Right lobe of liver (tissue), 6 donors: Measurements from ENCODE around the gene CTIF. TPM values are rescaled to one million over a fixed set of nuclear protein-coding genes. Genes with fewer than 3 reads are reported as not detected.
"Not testable (repeated sequence)": the region's sequence is repeated elsewhere in the genome, so short reads cannot be mapped to it uniquely, and the experiment has no call there.

ENCODE experiments used
- ATAC-seq, 4 donors: fragments of 200-7000 bp; cut with Tn5 transposase; one replicate each; pipeline ENCODE4 v1.9.1; 2020; ENCODE audit warnings: mild to moderate bottlenecking in 4 of 4, moderate library complexity in 4 of 4
- DNase-seq, 3 donors: peaks; one replicate each; pipeline ENCODE4 v3.0.0-alpha.2; 2020
- H3K27ac ChIP-seq, 3 donors: fragments of 200-600 bp; one replicate each; pipeline ENCODE4 v1.8.0; 2022
- H3K27me3 ChIP-seq, 2 donors: fragments of 200-600 bp; one replicate each; pipeline ENCODE4 v1.8.0; 2022
- H3K36me3 ChIP-seq, 4 donors: fragments of 200-600 bp; sonication (generic) in 1 of 4; one replicate each; pipeline versions ENCODE4 v1.5.1 to v1.8.0; 2017 to 2022; ENCODE audit warnings: control low read depth in 1 of 4
- H3K4me1 ChIP-seq, 4 donors: fragments of 200-600 bp; sonication (generic) in 1 of 4; one replicate each; pipeline versions ENCODE4 v1.5.1 to v1.8.0; 2017 to 2022; ENCODE audit warnings: control low read depth in 1 of 4
- H3K4me3 ChIP-seq, 3 donors: fragments of 200-600 bp; one replicate each; pipeline ENCODE4 v1.8.0; 2022
- H3K9me3 ChIP-seq, 4 donors: fragments of 200-600 bp; sonication (generic) in 1 of 4; one replicate each; pipeline versions ENCODE4 v1.5.1 to v1.8.0; 2017 to 2022; ENCODE audit warnings: control low read depth in 1 of 4
- POLR2A ChIP-seq: fragments of 450-650 bp; IDR thresholded peaks from one replicate; pipeline ENCODE4 v1.6.1; 2017; ENCODE audit warnings: antibody characterized with exemption, mild to moderate bottlenecking
- WGBS: methylation state at CpG from one replicate; pipeline ENCODE4 v1.1.6; 2018; ENCODE audit warnings: low coverage, low lambda C conversion rate; ENCODE audit not compliant: insufficient coverage; ENCODE audit errors: missing lambda C conversion rate; 5-methylcytosine and 5-hydroxymethylcytosine counted together
- intact Hi-C, 2 donors: fragments of 100-400 bp; cut with DNase I; formaldehyde crosslinking; loops; one replicate each; pipeline versions ENCODE4 v1.11.2 to v1.14.1; 2022
- total RNA-seq, 6 experiments: library from RNA; depleted of rRNA in 2 of 6; stranded (reverse); fragments of >200 nt in 2 of 6; fragmentation: NEBNext Ultra II Directional in 3 of 6; extraction: Animal tissue kit (Norgen Biotek cat#: 25700) in 3 of 6; gene quantifications; one replicate each; pipeline versions ENCODE4 v1.1.0 to v1.2.4, GENCODE V29; 2016 to 2023
- TF ChIP-seq, protein P1 (sequence below), 4 donors: fragments of 200-600 bp in 3 of 4; fragments of 450-650 bp in 1 of 4; IDR thresholded peaks; one replicate each; pipeline versions ENCODE4 v1.5.1 to v1.8.0; 2016 to 2022; ENCODE audit warnings: antibody characterized with exemption in 4 of 4, mild to moderate bottlenecking in 2 of 4
- donor health status: DM: no; HTN: yes; CAD: no.
- donor health status: DM: no; HTN: no; CAD: no.
- donor health status: DM: no; HTN: no; CAD: no.
- donor health status: DM: no; HTN: yes; CAD: no.
- donor health status: DM: no; HTN: yes; CAD: no.

CTIF gene
- total RNA-seq, 6 experiments from 2014 or later = 29.0 to 60.6 (median 43.1) TPM

- ATAC-seq (peak; percentile 13 to 35 (median 26)), DNase-seq (peak in 1 of 3 donors; percentile 26)
- no peaks in the 10 kb centered on the region for H3K4me1 ChIP-seq
- H3K36me3 ChIP-seq = peaks cover 0 to 20% (median 0%) of the 10 kb centered on the region in 4 donors
- no peak overlapping the region for H3K4me3 ChIP-seq
- no peaks in the 10 kb centered on the region for H3K27me3 ChIP-seq
- intact Hi-C loops = no loop called here
- 61% methylated on average over 11 of the region's 15 CpGs for WGBS
- H3K27ac ChIP-seq = no peak overlapping the region
- no peaks in the 10 kb centered on the region for H3K9me3 ChIP-seq
- TF ChIP-seq POLR2A = no peak
- TF ChIP-seq, protein P1, sequence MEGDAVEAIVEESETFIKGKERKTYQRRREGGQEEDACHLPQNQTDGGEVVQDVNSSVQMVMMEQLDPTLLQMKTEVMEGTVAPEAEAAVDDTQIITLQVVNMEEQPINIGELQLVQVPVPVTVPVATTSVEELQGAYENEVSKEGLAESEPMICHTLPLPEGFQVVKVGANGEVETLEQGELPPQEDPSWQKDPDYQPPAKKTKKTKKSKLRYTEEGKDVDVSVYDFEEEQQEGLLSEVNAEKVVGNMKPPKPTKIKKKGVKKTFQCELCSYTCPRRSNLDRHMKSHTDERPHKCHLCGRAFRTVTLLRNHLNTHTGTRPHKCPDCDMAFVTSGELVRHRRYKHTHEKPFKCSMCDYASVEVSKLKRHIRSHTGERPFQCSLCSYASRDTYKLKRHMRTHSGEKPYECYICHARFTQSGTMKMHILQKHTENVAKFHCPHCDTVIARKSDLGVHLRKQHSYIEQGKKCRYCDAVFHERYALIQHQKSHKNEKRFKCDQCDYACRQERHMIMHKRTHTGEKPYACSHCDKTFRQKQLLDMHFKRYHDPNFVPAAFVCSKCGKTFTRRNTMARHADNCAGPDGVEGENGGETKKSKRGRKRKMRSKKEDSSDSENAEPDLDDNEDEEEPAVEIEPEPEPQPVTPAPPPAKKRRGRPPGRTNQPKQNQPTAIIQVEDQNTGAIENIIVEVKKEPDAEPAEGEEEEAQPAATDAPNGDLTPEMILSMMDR (IDR thresholded peaks at IDR 0.05) = peak; percentile 14 to 28 (median 26)
Observed at GRCh38 chr18:48711651-48712486, 173.0 kb downstream of the CTIF start.

DNA sequence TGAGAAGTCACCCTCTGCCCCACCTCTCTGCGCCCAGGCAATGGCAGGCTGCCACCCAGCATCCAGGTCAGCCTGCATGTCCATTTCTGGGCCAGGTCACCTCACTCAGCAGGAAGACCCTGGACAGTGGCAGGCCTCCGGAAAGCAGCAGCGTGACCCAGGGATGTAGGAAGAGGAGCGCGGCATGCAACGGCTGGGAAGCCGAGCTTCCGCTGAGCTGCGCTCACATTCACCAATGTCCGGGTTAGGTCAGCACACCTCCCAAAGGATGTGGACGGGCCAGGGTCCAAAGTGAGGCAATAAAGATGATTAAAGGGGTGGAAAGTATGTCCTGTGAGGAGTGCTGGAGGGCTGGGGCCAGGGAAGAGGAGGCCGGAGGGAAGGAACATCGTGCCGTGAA is 174.5 kb downstream of the CTIF start:
- intact Hi-C loops = no loop called here
- H3K9me3 ChIP-seq = no peaks in the 10 kb centered on the region
- no peaks in the 10 kb centered on the region for H3K4me1 ChIP-seq
- ATAC-seq = peak; percentile 46 to 65 (median 58)
- peaks cover 0 to 20% (median 0%) of the 10 kb centered on the region in 4 donors for H3K36me3 ChIP-seq
- WGBS = 68% methylated on average over 13 of the region's 14 CpGs
- TF ChIP-seq, protein P1 (IDR thresholded peaks at IDR 0.05) = no peak
- TF ChIP-seq POLR2A = no peak
- H3K27ac ChIP-seq = no peak overlapping the region
- no peak overlapping the region for H3K4me3 ChIP-seq
- DNase-seq = peak in 1 of 3 donors; percentile 53
- no peaks in the 10 kb centered on the region for H3K27me3 ChIP-seq

DNA sequence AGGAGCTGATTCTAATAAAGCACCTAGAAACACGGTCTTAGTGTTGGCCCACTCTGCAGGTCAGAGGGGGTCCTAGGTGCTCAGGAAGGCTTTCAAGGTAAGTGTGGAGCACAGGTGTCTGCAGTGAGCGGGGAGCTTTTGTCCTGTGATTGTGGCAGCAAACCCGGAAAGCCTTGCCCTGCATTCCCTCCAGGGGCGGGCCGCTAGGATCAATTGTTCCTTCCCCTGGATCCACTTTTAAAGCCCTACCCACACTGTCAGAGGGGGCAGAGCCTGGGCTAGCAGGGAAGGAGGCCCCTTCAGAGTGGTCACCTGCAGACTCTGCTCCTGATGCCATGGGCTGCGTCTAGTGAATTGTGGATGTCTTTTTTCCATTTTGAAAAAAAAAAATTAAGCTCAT is 176.0 kb downstream of the CTIF start:
- intact Hi-C loops = no loop called here
- ATAC-seq (no peak), DNase-seq (peak in 1 of 3 donors; percentile 8)
- Histone ChIP-seq H3K4me3 (no peak overlapping the region), H3K36me3 (peaks cover 0 to 34% (median 0%) of the 10 kb centered on the region in 4 donors), H3K27ac (no peak overlapping the region), H3K4me1 (no peaks in the 10 kb centered on the region), H3K27me3 (no peaks in the 10 kb centered on the region), H3K9me3 (no peaks in the 10 kb centered on the region)
- no peak for TF ChIP-seq POLR2A
- TF ChIP-seq, protein P1 (IDR thresholded peaks at IDR 0.05) = no peak
- 92% methylated on average over 4 of the region's 6 CpGs for WGBS

DNA sequence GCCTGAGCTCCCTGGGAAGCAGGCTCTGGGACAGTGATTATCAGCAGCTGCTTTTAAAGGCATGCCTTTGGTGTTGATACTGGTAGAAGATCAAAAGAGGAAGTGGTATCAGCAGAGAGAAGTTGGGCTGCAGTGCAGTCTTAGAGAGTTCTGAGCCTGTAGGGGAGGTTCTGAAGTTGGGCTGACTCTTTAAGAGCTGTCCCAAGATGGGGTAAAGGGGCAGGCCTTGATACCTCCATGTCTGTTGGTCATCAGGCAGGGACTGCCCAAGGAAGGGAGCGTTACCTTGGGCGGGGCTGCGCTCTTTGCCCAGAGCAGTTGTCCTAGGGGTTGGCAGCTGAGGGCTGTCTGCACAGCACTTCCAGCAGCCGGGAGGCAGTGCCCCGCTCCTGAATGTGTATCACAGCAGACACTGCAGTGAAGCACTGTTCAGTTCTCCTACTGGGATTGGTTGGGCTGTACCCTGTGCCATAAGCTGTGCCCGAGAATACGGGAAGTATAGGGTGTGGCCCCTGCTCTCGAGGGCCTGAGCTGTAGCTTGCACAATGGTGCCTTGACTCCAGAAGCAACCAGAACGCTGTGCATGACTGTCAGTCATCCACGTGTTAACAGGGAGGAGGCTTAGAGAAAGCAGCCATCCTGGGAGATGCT is 177.0 kb downstream of the CTIF start:
- peak in 1 of 3 donors; percentile 44 for DNase-seq
- Histone ChIP-seq H3K4me1 (no peaks in the 10 kb centered on the region), H3K27ac (peak overlapping the region in 1 of 3 donors; percentile 59), H3K4me3 (no peak overlapping the region), H3K9me3 (no peaks in the 10 kb centered on the region), H3K36me3 (peaks cover 0 to 34% (median 0%) of the 10 kb centered on the region in 4 donors), H3K27me3 (no peaks in the 10 kb centered on the region)
- peak; percentile 51 to 65 (median 56) for ATAC-seq
- 85% methylated on average over 5 of the region's 10 CpGs for WGBS
- TF ChIP-seq POLR2A = no peak
- TF ChIP-seq, protein P1 (IDR thresholded peaks at IDR 0.05) = no peak
- intact Hi-C loops = no loop called here

- WGBS = 82% methylated on average over 3 of the region's 9 CpGs
- H3K4me1 ChIP-seq, ATAC-seq, intact Hi-C loops, H3K27me3 ChIP-seq, H3K27ac ChIP-seq, H3K9me3 ChIP-seq, DNase-seq, H3K4me3 ChIP-seq: not testable (repeated sequence)
- peaks cover 0 to 37% (median 0%) of the 10 kb centered on the region in 4 donors for H3K36me3 ChIP-seq
Observed at GRCh38 chr18:48717227-48717626, 178.4 kb downstream of the CTIF start.
